Ramos (cell line): Measurements from ENCODE around the gene APBA3.

Experiments
- in situ Hi-C: fragments of 300-500 bp; cut with MboI; formaldehyde crosslinking; loops from one replicate; pipeline ENCODE4 v1.14.3; 2022; ENCODE audit warnings: low sequenced_read_pairs; ENCODE audit not compliant: unreplicated experiment

Gene APBA3

DNA sequence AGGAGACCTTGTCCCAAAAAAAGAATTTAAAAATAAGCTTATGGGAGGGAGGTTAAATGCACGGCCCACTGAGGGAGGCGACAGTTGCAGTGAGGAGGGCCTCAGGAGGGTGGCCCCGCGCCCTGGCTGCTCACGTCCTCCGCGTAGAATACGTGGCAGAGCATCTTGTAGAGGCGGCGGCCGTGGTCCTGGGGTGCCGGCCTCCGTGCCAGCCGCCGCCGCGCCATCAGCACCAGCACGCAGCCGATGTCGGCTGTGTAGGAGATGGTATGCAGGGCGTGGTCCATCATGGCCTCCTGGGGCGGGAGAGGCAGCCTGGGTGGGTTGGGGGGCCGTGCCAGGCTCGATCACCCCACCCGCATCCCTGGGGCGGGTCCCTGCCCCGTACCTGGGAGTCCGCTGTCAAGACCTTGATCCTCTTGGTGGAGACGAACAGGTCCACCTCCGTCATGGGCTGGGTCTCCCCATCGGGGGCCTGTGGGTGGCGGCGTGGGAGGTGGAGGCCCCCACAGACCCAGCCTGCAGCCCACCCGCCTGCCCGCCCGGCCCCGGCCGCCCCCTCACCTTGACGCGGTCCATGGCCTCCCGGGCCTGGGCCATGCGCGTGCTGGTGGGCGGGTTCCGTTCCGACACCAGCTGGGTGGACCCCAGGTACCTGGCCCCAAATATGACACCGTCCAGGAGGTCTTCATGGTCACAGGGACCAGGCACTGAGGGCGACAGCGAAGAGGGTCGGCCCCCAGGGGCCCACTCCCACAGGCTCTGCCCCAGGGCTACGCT lies 7.7 kb downstream of the APBA3 start:
- in situ Hi-C loops: no loop called here

- in situ Hi-C loops: no loop called here
These were observed 9.0 kb downstream of the APBA3 start for GRCh38 chr19:3752492-3752891.

DNA sequence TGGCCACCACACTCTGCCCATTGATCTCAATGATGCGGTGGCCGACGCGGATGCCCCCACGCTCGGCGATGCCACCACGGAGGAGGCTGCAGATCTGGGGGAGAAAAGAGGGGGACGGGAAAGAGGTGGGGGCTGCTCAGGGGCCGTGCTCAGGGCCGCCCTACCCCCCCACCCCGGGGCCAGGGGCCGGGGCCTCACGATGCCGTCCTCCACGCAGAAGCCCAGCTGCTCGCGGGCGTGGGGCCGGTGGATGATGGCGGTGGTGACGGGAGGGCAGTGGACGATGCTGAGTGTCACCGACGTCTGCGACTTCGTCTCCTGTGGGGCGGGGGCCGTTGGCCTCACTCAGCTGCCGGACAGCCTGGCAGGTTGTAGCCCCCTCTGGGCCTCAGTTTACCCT lies 10.3 kb downstream of the APBA3 start:
- in situ Hi-C loops: no loop called here

DNA sequence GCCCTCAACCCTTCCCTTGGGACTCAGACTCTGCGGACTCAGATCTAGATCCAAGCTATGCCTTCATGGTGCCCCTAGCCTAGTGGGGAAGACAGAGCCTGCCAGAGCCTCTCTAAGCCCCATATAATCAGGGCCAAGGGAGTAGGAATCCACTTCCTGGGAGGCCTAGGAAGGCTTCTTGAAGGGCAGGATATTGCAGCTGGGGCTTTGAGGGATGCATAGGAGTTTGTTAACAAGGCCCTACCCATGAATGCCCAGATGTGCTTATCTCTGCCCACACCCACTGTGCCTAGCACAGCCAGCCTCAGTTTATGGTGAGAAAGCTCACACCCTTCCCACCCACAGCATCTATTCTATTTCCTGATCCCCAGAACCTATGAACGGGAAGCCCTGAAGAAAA lies 11.3 kb downstream of the APBA3 start:
- in situ Hi-C loops: no loop called here

- in situ Hi-C loops: no loop called here
These were observed 12.5 kb downstream of the APBA3 start for GRCh38 chr19:3748965-3749364.

GRCh38 chr19:3746371-3747056 lies 15.0 kb downstream of the APBA3 start:
- in situ Hi-C loops: no loop called here

DNA sequence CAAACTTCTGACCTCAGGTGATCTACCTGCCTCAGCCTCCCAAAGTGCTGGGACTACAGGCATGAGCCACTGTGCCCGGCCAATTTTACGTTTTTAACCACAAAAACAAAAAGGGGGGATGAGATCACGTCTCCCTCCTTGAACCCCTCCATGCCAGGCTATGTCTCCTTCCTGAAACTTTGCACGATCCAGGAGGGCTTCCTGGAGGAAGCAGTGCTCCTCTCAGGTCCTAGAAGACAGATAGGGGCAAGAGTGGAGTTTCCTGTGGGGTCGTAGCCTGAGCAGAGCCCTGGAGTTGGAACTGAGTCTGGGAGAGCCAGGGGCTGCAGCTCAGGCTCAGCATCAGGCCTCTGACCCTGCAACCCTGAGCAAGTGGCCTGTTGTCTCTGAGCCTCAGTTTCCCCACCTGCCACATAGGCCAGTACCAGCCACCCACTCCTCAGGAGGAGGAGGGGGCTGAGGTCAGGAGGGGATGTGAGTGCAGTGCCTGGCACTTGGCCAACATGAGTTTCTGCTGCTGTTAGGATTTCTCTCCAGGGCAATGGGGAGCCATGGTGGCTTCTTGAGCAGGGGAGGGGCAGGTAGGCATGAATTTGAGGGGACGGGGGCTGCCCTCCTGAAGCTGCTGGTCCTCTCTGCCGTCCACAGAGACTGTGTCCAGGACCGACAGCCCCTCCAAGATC lies 16.0 kb downstream of the APBA3 start:
- in situ Hi-C loops: no loop called here

DNA sequence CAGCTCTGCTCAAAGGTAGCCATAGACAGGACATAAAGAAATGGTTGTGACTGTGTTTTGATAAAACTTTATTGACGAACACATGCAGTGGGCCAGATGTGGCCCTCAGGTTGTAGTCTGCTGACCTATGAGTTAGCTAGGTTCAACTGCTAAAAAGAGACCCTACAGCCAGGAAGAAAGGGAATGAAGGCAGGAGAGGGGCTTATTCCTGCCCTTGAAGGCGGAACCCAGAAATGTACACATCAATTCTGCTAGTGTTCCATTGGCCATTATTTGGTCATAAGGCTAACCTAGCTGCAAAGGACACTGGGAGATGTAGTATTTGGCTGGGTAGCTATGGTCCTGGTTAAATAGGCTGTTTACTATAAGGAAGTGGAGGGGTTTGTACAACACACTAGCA lies 18.0 kb downstream of the APBA3 start:
- in situ Hi-C loops: no loop called here

DNA sequence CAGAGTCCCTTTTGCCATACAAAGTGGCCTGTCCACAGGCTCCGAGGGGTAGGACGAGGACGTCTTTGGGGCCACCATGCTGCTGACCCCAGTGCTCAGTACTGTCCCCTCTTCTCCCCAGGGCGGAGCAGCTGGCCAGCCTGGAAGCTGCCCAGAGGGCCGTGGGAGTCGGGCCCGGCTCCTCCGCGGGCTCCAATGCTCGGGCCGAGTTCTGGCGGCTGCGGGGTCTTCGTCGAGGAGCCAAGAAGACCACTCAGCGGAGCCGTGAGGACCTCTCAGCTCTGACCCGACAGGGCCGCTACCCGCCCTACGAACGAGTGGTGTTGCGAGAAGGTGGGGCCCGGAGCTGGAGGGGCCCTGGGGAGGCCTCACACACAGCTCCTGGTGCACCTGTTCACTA lies 21.1 kb downstream of the APBA3 start:
- in situ Hi-C loops: no loop called here

DNA sequence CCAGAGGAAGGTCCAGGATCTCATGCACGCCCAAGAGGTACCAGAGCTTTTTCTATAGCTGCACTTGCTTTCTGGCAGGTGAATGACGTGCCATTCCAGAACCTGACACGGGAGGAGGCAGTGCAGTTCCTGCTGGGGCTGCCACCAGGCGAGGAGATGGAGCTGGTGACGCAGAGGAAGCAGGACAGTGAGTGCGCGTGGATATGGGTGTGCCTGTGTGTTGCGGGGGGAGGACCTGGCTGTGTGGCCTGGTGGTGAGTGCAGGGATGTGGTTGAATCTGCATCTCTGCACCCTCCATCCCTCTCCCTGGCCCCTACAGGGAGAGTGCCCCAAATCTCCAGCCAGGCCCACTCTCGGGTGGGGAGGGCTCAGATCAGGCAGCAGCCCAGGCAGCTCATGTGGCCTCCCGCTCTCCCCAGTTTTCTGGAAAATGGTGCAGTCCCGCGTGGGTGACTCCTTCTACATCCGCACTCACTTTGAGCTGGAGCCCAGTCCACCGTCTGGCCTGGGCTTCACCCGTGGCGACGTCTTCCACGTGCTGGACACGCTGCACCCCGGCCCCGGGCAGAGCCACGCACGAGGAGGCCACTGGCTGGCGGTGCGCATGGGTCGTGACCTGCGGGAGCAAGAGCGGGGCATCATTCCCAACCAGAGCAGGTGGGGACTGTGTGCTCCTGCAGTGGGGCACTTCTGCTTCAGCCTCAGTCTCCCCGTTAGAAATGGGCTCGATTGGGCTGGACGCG lies 22.8 kb downstream of the APBA3 start:
- in situ Hi-C loops: no loop called here

DNA sequence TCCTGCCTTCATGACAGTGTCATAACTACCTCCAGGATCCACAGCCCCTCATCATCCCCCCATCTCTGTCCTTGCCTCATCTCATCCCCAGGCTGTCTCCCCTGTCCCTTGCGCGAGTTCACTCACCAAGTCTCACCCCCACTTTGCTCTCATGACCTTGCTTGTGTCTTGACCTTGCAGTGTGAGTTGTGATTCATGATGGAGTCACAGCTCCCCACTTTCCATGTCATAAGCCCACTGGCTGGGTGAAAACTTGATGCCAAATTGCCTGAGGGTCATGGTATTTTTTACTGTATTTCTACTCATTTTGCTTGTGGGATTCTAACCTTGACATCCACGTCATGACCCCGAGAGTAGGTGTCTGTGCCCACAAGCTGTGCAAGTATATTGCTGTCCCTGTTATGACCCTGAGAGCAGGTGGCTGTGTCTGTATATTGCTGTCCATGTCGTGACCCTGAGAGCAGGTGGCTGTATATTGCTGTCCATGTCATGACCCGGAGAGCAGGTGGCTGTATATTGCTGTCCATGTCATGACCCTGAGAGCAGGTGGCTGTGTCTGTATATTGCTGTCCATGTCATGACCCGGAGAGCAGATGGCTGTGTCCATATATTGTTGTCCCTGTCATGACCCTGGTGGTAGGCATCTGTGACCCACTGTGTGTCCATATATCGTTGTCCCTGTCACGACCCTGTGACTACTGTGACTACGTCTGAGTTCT lies 23.8 kb downstream of the APBA3 start:
- in situ Hi-C loops: no loop called here

- in situ Hi-C loops: no loop called here
These were observed 25.3 kb downstream of the APBA3 start for GRCh38 chr19:3736106-3736724.

- in situ Hi-C loops: no loop called here
These were observed 27.2 kb downstream of the APBA3 start for GRCh38 chr19:3734310-3734600.

DNA sequence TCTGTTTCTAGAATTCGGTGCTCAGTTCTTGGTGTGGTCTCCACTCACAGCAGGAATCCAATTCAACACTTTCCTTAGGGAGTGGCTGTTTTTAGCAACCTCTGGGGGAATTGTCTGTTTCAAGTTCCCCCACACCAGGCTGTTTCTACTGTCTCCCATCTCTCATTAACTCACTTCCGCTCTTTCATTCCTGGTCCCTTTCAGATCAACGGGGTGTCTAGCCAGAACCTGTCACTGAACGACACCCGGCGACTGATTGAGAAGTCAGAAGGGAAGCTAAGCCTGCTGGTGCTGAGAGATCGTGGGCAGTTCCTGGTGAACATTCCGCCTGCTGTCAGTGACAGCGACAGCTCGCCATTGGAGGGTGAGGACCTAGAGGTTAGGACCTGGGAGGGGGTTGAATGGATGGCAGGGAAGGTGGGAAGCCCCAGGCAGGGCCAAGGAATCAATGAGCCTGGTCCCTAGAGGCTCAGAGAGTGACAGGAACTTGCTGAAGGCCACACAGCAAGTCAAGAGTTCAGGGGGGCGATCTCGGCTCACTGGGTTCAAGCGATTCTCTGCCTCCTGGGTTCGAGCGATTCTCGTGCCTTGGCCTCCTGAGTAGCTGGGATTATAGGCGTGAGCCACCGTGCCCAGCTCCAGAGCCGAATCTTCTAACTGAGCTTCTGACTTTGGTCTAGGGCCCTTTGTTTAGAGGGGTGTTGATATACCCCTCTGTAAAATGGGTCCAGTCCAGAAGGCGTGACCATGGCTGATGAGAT lies 27.8 kb downstream of the APBA3 start:
- in situ Hi-C loops: no loop called here

DNA sequence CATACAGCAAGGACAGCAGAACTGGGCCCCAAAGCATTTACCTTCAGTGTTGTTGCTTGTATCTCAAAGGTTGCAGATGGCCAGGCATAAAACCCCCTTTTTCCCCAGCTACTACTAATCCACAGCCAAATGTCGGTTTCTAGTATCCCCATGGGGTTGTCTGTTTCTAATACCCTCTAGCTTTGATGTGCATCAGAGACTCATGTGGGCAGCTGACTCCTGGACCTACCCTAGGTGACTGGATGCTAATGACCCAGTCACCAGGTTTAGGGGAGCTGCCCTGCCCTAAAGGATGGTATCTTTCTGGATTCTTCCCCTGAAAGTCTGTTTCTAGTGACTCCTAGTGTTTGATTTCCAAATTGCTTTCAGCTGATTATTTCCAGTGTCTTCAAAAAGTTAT lies 29.4 kb downstream of the APBA3 start:
- in situ Hi-C loops: no loop called here

GRCh38 chr19:3730457-3730958 lies 31.0 kb downstream of the APBA3 start:
- in situ Hi-C loops: no loop called here

DNA sequence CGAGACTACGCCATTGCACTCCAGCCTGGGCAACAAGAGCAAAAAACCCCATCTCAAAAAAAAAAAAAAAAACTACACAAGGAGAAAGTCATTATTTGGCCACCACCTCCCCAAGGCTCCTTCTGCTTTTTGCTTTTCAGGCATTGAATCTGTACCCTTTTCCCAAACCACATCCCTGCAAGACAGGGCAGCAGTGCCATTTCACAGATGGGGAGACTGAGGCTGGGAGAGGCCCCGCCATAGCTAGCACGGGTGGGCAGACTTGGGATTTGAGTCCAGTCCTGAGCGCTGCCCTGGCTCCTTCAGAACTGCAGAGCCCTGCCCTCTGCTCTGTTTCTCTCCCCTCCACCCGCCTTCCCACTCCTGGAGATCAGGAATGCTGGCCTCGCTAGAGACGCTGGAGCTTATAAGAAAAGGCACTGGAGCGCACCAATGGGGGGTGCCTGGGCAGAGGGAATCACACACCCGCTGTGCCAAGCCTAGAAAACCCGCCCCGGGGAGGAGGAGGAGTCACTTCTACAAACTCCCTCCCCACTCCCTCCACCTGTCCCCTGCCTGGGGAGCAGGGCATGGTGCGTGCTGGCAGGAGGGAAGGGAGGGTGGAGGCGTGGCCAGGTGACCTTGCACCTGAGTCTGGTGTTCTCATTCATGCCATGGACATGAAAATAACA lies 35.7 kb downstream of the APBA3 start:
- in situ Hi-C loops: no loop called here

- in situ Hi-C loops: no loop called here
These were observed 36.4 kb downstream of the APBA3 start for GRCh38 chr19:3725121-3725520.
